ENCODE data around the gene MAD1L1. TPM values are rescaled to one million over a fixed set of nuclear protein-coding genes. Genes with fewer than 3 reads are reported as not detected.
A peak's percentile ranks its signal among the peaks of the same experiment; 100 is the strongest.

Gene MAD1L1
- total and polyA plus RNA-seq, 7 experiments from 2014 or later: 112 to 314 (median 136) TPM

GRCh38 chr7:1918881-1919525, 313.7 kb downstream of the MAD1L1 start:
- H3K36me3 ChIP-seq (ENCODE audit: control insufficient read depth in 2 of 3, insufficient read depth in 3 of 3, low read length in 3 of 3): peaks cover 0 to 14% (median 0%) of the 10 kb centered on the region in 3 experiments
- DNase-seq: no peak
- peak overlapping the region in 6 of 9 donors; percentile 53 to 96 (median 86) for H3K27ac Mint-ChIP-seq
- H3K4me1 Mint-ChIP-seq: peaks cover 41 to 76% (median 52%) of the 10 kb centered on the region in 7 donors
- intact Hi-C loops (cut with micrococcal nuclease): no loop called here
- peaks cover 18 to 62% of the 10 kb centered on the region in 2 donors for H3K4me1 ChIP-seq (ENCODE audit: control insufficient read depth in 2 of 2, insufficient read depth in 2 of 2, low read length in 2 of 2)
- no peak for ATAC-seq
- ChIA-PET CTCF (no interaction called here), POLR2A (interaction anchor here (1.4 kb wide), 1 partner anchor 21 kb away, joined by 16 read pairs; no protein-coding TSS in a partner anchor)
- no peaks in the 10 kb centered on the region for H3K9me3 Mint-ChIP-seq
- peak overlapping the region in 8 of 10 donors; percentile 79 to 97 (median 89) for H3K4me3 Mint-ChIP-seq
- H3K27me3 Mint-ChIP-seq: peaks cover 0 to 9% (median 0%) of the 10 kb centered on the region in 5 donors
- H3K9me3 ChIP-seq (ENCODE audit: control insufficient read depth in 2 of 3, low read length in 3 of 3): no peaks in the 10 kb centered on the region
- no peaks in the 10 kb centered on the region for H3K27me3 ChIP-seq (ENCODE audit: control insufficient read depth in 2 of 2, insufficient read depth in 2 of 2, low read length in 2 of 2)
- H3K4me3 ChIP-seq (ENCODE audit: low read length): peak overlapping the region; percentile 47
- no peak overlapping the region for H3K27ac ChIP-seq (ENCODE audit: low read depth, low read length)
- H3K36me3 Mint-ChIP-seq: peaks cover 0 to 36% (median under 1%) of the 10 kb centered on the region in 5 donors

DNA sequence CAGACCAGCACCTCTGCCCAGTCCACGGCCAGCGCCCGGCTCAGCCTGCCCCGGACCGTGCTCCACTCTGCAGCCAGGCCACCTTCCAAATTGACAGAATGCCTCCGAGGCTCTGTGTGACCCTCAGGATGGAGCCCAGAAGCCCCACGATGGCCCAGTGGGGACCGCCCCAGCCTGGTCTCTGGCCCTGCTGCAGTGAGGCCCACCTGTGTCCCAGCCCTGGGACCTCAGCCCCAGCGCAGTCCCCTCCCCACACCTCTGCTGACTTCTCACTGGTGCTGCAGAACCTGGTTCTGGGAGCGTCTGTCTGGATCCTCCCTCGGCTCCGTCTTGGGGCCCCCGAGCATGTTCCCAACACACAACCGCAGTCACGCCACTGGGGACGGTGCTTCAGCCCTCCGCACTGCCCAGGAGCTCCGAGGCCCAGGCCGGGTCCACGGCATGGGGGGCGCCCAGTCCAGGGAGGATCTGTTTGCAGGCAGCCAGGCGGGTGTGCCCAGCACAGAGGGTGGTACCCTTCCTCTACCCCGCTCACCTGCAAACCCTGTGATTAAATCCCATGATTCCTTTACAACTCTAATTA, 314.6 kb downstream of the MAD1L1 start:
- H3K9me3 Mint-ChIP-seq: no peaks in the 10 kb centered on the region
- H3K27ac Mint-ChIP-seq: no peak overlapping the region
- peak overlapping the region in 3 of 10 donors; percentile 21 to 75 (median 32) for H3K4me3 Mint-ChIP-seq
- DNase-seq (no peak), ATAC-seq (no peak)
- Histone ChIP-seq H3K9me3 (ENCODE audit: control insufficient read depth in 2 of 3, low read length in 3 of 3) (no peaks in the 10 kb centered on the region), H3K27me3 (ENCODE audit: control insufficient read depth in 2 of 2, insufficient read depth in 2 of 2, low read length in 2 of 2) (no peaks in the 10 kb centered on the region), H3K36me3 (ENCODE audit: control insufficient read depth in 2 of 3, insufficient read depth in 3 of 3, low read length in 3 of 3) (peaks cover 0 to 22% (median 0%) of the 10 kb centered on the region in 3 experiments), H3K4me3 (ENCODE audit: low read length) (no peak overlapping the region), H3K4me1 (ENCODE audit: control insufficient read depth in 2 of 2, insufficient read depth in 2 of 2, low read length in 2 of 2) (peaks cover 18 to 55% of the 10 kb centered on the region in 2 donors), H3K27ac (ENCODE audit: low read depth, low read length) (no peak overlapping the region)
- H3K27me3 Mint-ChIP-seq: peaks cover 0 to 8% (median 0%) of the 10 kb centered on the region in 5 donors
- peaks cover 0 to 33% (median 0%) of the 10 kb centered on the region in 5 donors for H3K36me3 Mint-ChIP-seq
- POLR2A ChIA-PET: no interaction called here
- CTCF ChIA-PET: no interaction called here
- intact Hi-C loops (cut with micrococcal nuclease): no loop called here
- peaks cover 37 to 67% (median 48%) of the 10 kb centered on the region in 7 donors for H3K4me1 Mint-ChIP-seq

GRCh38 chr7:1917221-1918062, 315.3 kb downstream of the MAD1L1 start:
- peak overlapping the region in 8 of 10 donors; percentile 21 to 75 (median 44) for H3K4me3 Mint-ChIP-seq

DNA sequence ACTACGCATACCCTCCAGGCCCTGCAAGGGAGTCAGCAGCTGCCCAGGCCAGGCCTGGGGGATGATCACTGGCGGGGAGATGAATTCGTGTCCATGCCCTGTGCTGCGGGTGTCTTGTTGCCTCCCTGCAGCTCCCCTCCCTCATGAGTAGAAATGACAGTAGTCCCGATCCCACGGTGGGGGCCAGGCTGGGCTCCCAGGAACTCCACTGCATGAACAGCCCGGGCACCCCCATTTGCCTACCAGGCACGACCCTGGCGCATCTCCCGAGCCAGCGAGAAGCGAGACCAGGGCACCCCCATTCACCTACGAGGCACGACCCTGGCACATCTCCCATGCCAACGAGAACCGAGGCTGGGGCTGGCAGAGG, 316.2 kb downstream of the MAD1L1 start:
- ATAC-seq (no peak), DNase-seq (no peak)
- peak overlapping the region in 3 of 10 donors; percentile 1 to 45 (median 6) for H3K4me3 Mint-ChIP-seq
- Histone ChIP-seq H3K4me3 (ENCODE audit: low read length) (no peak overlapping the region), H3K4me1 (ENCODE audit: control insufficient read depth in 2 of 2, insufficient read depth in 2 of 2, low read length in 2 of 2) (peaks cover 18 to 41% of the 10 kb centered on the region in 2 donors), H3K27me3 (ENCODE audit: control insufficient read depth in 2 of 2, insufficient read depth in 2 of 2, low read length in 2 of 2) (no peaks in the 10 kb centered on the region), H3K36me3 (ENCODE audit: control insufficient read depth in 2 of 3, insufficient read depth in 3 of 3, low read length in 3 of 3) (peaks cover 0 to 38% (median 0%) of the 10 kb centered on the region in 3 experiments), H3K9me3 (ENCODE audit: control insufficient read depth in 2 of 3, low read length in 3 of 3) (no peaks in the 10 kb centered on the region), H3K27ac (ENCODE audit: low read depth, low read length) (no peak overlapping the region)
- H3K4me1 Mint-ChIP-seq: peaks cover 26 to 59% (median 48%) of the 10 kb centered on the region in 7 donors
- peaks cover 0 to 8% (median 0%) of the 10 kb centered on the region in 5 donors for H3K27me3 Mint-ChIP-seq
- POLR2A ChIA-PET: no interaction called here
- H3K36me3 Mint-ChIP-seq: peaks cover 0 to 23% (median 0%) of the 10 kb centered on the region in 5 donors
- no peaks in the 10 kb centered on the region for H3K9me3 Mint-ChIP-seq
- intact Hi-C loops (cut with micrococcal nuclease): no loop called here
- CTCF ChIA-PET: no interaction called here
- H3K27ac Mint-ChIP-seq: peak overlapping the region in 3 of 9 donors; percentile 44 to 72 (median 59)

More at GRCh38 chr7:1917221-1918062, 315.3 kb downstream of the MAD1L1 start:
- Mint-ChIP-seq H3K4me1 (peaks cover 34 to 61% (median 47%) of the 10 kb centered on the region in 7 donors), H3K9me3 (no peaks in the 10 kb centered on the region), H3K27ac (peak overlapping the region in 6 of 9 donors; percentile 19 to 87 (median 63)), H3K27me3 (peaks cover 0 to 8% (median 0%) of the 10 kb centered on the region in 5 donors), H3K36me3 (peaks cover 0 to 29% (median 0%) of the 10 kb centered on the region in 5 donors)
- peaks cover 18 to 49% of the 10 kb centered on the region in 2 donors for H3K4me1 ChIP-seq (ENCODE audit: control insufficient read depth in 2 of 2, insufficient read depth in 2 of 2, low read length in 2 of 2)
- no peak overlapping the region for H3K4me3 ChIP-seq (ENCODE audit: low read length)
- POLR2A ChIA-PET: no interaction called here
- no peak overlapping the region for H3K27ac ChIP-seq (ENCODE audit: low read depth, low read length)
- DNase-seq: no peak
- intact Hi-C loops (cut with micrococcal nuclease): no loop called here
- H3K9me3 ChIP-seq (ENCODE audit: control insufficient read depth in 2 of 3, low read length in 3 of 3): no peaks in the 10 kb centered on the region
- H3K27me3 ChIP-seq (ENCODE audit: control insufficient read depth in 2 of 2, insufficient read depth in 2 of 2, low read length in 2 of 2): no peaks in the 10 kb centered on the region
- ATAC-seq: no peak
- peaks cover 0 to 29% (median 0%) of the 10 kb centered on the region in 3 experiments for H3K36me3 ChIP-seq (ENCODE audit: control insufficient read depth in 2 of 3, insufficient read depth in 3 of 3, low read length in 3 of 3)
- CTCF ChIA-PET: no interaction called here

DNA sequence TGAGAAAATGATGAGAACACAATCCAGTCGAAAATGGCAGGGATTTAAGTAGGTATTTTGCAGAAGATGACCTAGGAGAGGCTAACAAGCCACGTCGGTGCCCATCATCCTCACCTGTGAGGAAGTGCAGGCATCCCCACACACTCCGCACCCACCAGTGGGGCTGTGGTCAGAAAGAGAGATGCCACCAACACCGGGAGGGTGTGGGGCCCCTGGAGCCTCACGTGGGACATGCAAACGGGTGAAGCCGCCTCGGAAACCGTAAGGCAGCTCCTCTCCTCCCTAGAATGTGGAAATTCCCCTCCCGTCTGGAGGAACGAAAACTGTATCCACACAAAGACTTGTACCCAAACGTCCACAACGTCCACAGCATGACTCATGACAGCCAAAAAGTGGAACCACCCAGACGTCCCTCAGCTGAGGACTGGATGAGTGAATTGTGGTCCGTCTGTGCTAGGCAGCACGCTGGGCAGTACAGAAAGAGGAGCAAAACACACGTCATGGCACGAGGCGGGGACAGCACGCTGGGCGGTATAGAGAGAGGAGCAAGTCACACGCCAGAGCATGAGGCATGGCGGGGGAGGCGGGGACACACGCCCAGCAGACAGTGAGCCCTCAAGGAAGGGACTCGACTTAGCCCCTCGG, 316.7 kb downstream of the MAD1L1 start:
- Mint-ChIP-seq H3K36me3 (peaks cover 0 to 23% (median 0%) of the 10 kb centered on the region in 5 donors), H3K4me3 (peak overlapping the region in 1 of 10 donors; percentile 1), H3K27ac (peak overlapping the region in 4 of 9 donors; percentile 44 to 72 (median 54)), H3K27me3 (peaks cover 0 to 8% (median 0%) of the 10 kb centered on the region in 5 donors), H3K9me3 (no peaks in the 10 kb centered on the region), H3K4me1 (peaks cover 25 to 54% (median 45%) of the 10 kb centered on the region in 7 donors)
- no peak overlapping the region for H3K27ac ChIP-seq (ENCODE audit: low read depth, low read length)
- CTCF ChIA-PET: no interaction called here
- intact Hi-C loops (cut with micrococcal nuclease): no loop called here
- H3K36me3 ChIP-seq (ENCODE audit: control insufficient read depth in 2 of 3, insufficient read depth in 3 of 3, low read length in 3 of 3): peaks cover 0 to 43% (median 0%) of the 10 kb centered on the region in 3 experiments
- DNase-seq: no peak
- peak; percentile 60 for ATAC-seq
- H3K27me3 ChIP-seq (ENCODE audit: control insufficient read depth in 2 of 2, insufficient read depth in 2 of 2, low read length in 2 of 2): no peaks in the 10 kb centered on the region
- no peaks in the 10 kb centered on the region for H3K9me3 ChIP-seq (ENCODE audit: control insufficient read depth in 2 of 3, low read length in 3 of 3)
- POLR2A ChIA-PET: no interaction called here
- H3K4me3 ChIP-seq (ENCODE audit: low read length): no peak overlapping the region
- H3K4me1 ChIP-seq (ENCODE audit: control insufficient read depth in 2 of 2, insufficient read depth in 2 of 2, low read length in 2 of 2): peaks cover 18 to 36% of the 10 kb centered on the region in 2 donors

DNA sequence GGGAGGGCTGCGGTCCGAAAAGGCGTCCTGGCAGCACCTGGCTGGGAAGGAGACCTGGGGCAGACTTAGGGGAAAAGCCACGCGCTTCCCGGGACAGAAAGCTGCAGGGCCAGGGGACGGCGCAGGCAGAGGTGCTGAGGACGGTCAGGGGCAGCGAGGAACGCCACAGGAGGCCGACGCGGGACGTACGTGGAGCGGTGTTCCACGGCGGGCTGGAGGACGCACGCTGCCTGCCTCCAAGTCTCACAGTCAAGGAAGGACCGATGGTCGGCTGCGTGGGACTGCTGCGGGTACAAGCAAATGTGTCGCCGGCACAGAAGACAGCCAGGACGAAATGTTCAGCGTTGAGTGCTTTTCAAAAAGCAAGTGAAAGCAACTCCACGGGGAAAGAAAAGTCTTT, 317.4 kb downstream of the MAD1L1 start:
- POLR2A ChIA-PET: no interaction called here
- peak overlapping the region in 2 of 9 donors; percentile 21 to 51 for H3K27ac Mint-ChIP-seq
- intact Hi-C loops (cut with micrococcal nuclease): no loop called here

More for the DNA sequence above, 317.4 kb downstream of the MAD1L1 start:
- Mint-ChIP-seq H3K4me1 (peaks cover 18 to 47% (median 41%) of the 10 kb centered on the region in 7 donors), H3K36me3 (peaks cover 0 to 18% (median 0%) of the 10 kb centered on the region in 5 donors), H3K9me3 (no peaks in the 10 kb centered on the region), H3K27me3 (peaks cover 0 to 3% (median 0%) of the 10 kb centered on the region in 5 donors), H3K4me3 (no peak overlapping the region)
- no peak overlapping the region for H3K4me3 ChIP-seq (ENCODE audit: low read length)
- peaks cover 10 to 28% of the 10 kb centered on the region in 2 donors for H3K4me1 ChIP-seq (ENCODE audit: control insufficient read depth in 2 of 2, insufficient read depth in 2 of 2, low read length in 2 of 2)
- peaks cover 0 to 50% (median 0%) of the 10 kb centered on the region in 3 experiments for H3K36me3 ChIP-seq (ENCODE audit: control insufficient read depth in 2 of 3, insufficient read depth in 3 of 3, low read length in 3 of 3)
- H3K27ac ChIP-seq (ENCODE audit: low read depth, low read length): no peak overlapping the region
- H3K27me3 ChIP-seq (ENCODE audit: control insufficient read depth in 2 of 2, insufficient read depth in 2 of 2, low read length in 2 of 2): no peaks in the 10 kb centered on the region
- no peak for DNase-seq
- CTCF ChIA-PET: no interaction called here
- no peak for ATAC-seq
- no peaks in the 10 kb centered on the region for H3K9me3 ChIP-seq (ENCODE audit: control insufficient read depth in 2 of 3, low read length in 3 of 3)
